Liver (tissue), 9 donors: Measurements from ENCODE around the gene PRAMEF20. TPM values are rescaled to one million over a fixed set of nuclear protein-coding genes. Genes with fewer than 3 reads are reported as not detected.

Experiments
- DNase-seq: peaks from one replicate; pipeline ENCODE4 v3.0.0-alpha.2; 2017; ENCODE audit warnings: low spot score
- H3K27ac ChIP-seq, 2 donors: one replicate each; pipeline ENCODE4 v1.7.0; 2013; ENCODE audit warnings: inconsistent platforms in 2 of 2, low read length in 2 of 2, control low read depth in 1 of 2, low read depth in 1 of 2, mild to moderate bottlenecking in 1 of 2
- H3K27me3 ChIP-seq, 4 donors: one replicate each; pipeline versions ENCODE4 v1.6.1 to v1.7.0; 2013; ENCODE audit warnings: low read length in 3 of 4, inconsistent platforms in 1 of 4, mild to moderate bottlenecking in 1 of 4, moderate library complexity in 1 of 4; ENCODE audit not compliant: control insufficient read depth in 4 of 4, insufficient read depth in 4 of 4
- H3K36me3 ChIP-seq, 4 donors: one replicate each; pipeline versions ENCODE4 v1.6.1 to v1.7.0; 2013; ENCODE audit warnings: low read length in 3 of 4, mild to moderate bottlenecking in 3 of 4, low read depth in 1 of 4, moderate library complexity in 1 of 4; ENCODE audit not compliant: control insufficient read depth in 4 of 4, insufficient read depth in 3 of 4
- H3K4me1 ChIP-seq, 4 donors: one replicate each; pipeline versions ENCODE4 v1.6.1 to v1.7.0; 2013; ENCODE audit warnings: low read length in 3 of 4, mild to moderate bottlenecking in 3 of 4, moderate library complexity in 1 of 4; ENCODE audit not compliant: control insufficient read depth in 4 of 4, insufficient read depth in 4 of 4
- H3K4me3 ChIP-seq, 3 donors: one replicate each; pipeline versions ENCODE4 v1.6.1 to v1.7.0; 2013; ENCODE audit warnings: low read length in 3 of 3, control low read depth in 1 of 3, low read depth in 1 of 3, mild to moderate bottlenecking in 1 of 3
- H3K9ac ChIP-seq, 2 donors: one replicate each; pipeline ENCODE4 v1.7.0; 2013; ENCODE audit warnings: low read length in 2 of 2, mild to moderate bottlenecking in 2 of 2, moderate library complexity in 2 of 2, control low read depth in 1 of 2, low read depth in 1 of 2
- H3K9me3 ChIP-seq, 4 donors: one replicate each; pipeline versions ENCODE4 v1.6.1 to v1.7.0; 2013; ENCODE audit warnings: low read length in 3 of 4; ENCODE audit not compliant: control insufficient read depth in 4 of 4
- ATF3 ChIP-seq: IDR thresholded peaks from 2 replicates; pipeline ENCODE4 v1.6.1; 2016; ENCODE audit warnings: antibody characterized with exemption
- CTCF ChIP-seq: fragments of 150-350 bp; IDR thresholded peaks from 2 replicates; pipeline ENCODE4 v1.5.1; 2017; ENCODE audit warnings: improper control_type of control experiment, low read depth, low read length; ENCODE audit not compliant: missing input control
- EGR1 ChIP-seq, 2 donors: IDR thresholded peaks; 2 replicates each; pipeline ENCODE4 v1.6.1; 2016 to 2018; ENCODE audit warnings: antibody characterized with exemption in 2 of 2, low read depth in 2 of 2
- FOXA1 ChIP-seq: IDR thresholded peaks from 2 replicates; pipeline ENCODE4 v1.6.1; 2016; ENCODE audit warnings: antibody characterized with exemption
- FOXA2 ChIP-seq: IDR thresholded peaks from 2 replicates; pipeline ENCODE4 v1.6.1; 2016; ENCODE audit warnings: antibody characterized with exemption
- GABPA ChIP-seq, 2 donors: IDR thresholded peaks in 1 of 2; conservative IDR thresholded peaks in 1 of 2; 2 replicates each; pipeline ENCODE4 v1.6.1; 2016; ENCODE audit warnings: antibody characterized with exemption in 2 of 2, mild to moderate bottlenecking in 1 of 2, moderate library complexity in 1 of 2
- HNF4A ChIP-seq, 2 donors: conservative IDR thresholded peaks; 2 replicates each; pipeline ENCODE4 v1.6.1; 2016; ENCODE audit warnings: antibody characterized with exemption in 2 of 2, mild to moderate bottlenecking in 2 of 2
- HNF4G ChIP-seq: IDR thresholded peaks from 2 replicates; pipeline ENCODE4 v1.6.1; 2016; ENCODE audit warnings: antibody characterized with exemption
- JUND ChIP-seq, 2 donors: IDR thresholded peaks; 2 replicates each; pipeline ENCODE4 v1.6.1; 2016; ENCODE audit warnings: antibody characterized with exemption in 2 of 2
- NR2F2 ChIP-seq: IDR thresholded peaks from 2 replicates; pipeline ENCODE4 v1.6.1; 2016; ENCODE audit warnings: antibody characterized with exemption
- RAD21 ChIP-seq, 2 donors: IDR thresholded peaks; 2 replicates each; pipeline ENCODE4 v1.6.1; 2016; ENCODE audit warnings: antibody characterized with exemption in 2 of 2, mild to moderate bottlenecking in 2 of 2
- REST ChIP-seq: IDR thresholded peaks from 2 replicates; pipeline ENCODE4 v1.6.1; 2016; ENCODE audit warnings: antibody characterized with exemption, mild to moderate bottlenecking
- RXRA ChIP-seq, 2 donors: IDR thresholded peaks; 2 replicates each; pipeline ENCODE4 v1.6.1; 2017 to 2018; ENCODE audit warnings: antibody characterized with exemption in 2 of 2, mild to moderate bottlenecking in 1 of 2
- SP1 ChIP-seq: IDR thresholded peaks from 2 replicates; pipeline ENCODE4 v1.6.1; 2018; ENCODE audit warnings: antibody characterized with exemption, mild to moderate bottlenecking
- TAF1 ChIP-seq: conservative IDR thresholded peaks from 2 replicates; pipeline ENCODE4 v1.6.1; 2016; ENCODE audit warnings: antibody characterized with exemption, mild to moderate bottlenecking
- YY1 ChIP-seq: IDR thresholded peaks from 2 replicates; pipeline ENCODE4 v1.6.1; 2016; ENCODE audit warnings: antibody characterized with exemption, mild to moderate bottlenecking
- WGBS: extraction: QIAGEN DNeasy Blood & Tissue Kit; methylation state at CpG from one replicate; pipeline ENCODE4 v1.1.7; 2013; 5-methylcytosine and 5-hydroxymethylcytosine counted together
- polyA plus RNA-seq, 2 donors: library from polyadenylated mRNA; stranded (reverse) in 1 of 2; unstranded in 1 of 2; fragments of 200-250 nt in 1 of 2; fragments of >200 nt in 1 of 2; fragmentation: Nextera tagmentation in 1 of 2; extraction: Ambion mirVana in 1 of 2; gene quantifications; one replicate each; pipeline versions ENCODE4 v1.2.1 to v1.2.3, GENCODE V29; 2013 to 2015
- total RNA-seq, 2 donors: library from RNA; depleted of rRNA; stranded (reverse); fragments of >200 nt; gene quantifications; one replicate each; pipeline ENCODE4 v1.2.3, GENCODE V29; 2014
- TF ChIP-seq, protein P1 (sequence below): IDR thresholded peaks from 2 replicates; pipeline ENCODE4 v1.6.1; 2016; ENCODE audit warnings: antibody characterized with exemption
- TF ChIP-seq, protein P2 (sequence below): IDR thresholded peaks from 2 replicates; pipeline ENCODE4 v1.6.1; 2016; ENCODE audit warnings: antibody characterized with exemption
- donor health status: healthy.
- donor health status: healthy.
- donor health status: healthy.
- donor health status: healthy.
- donor health status: healthy.

The PRAMEF20 gene
- total and polyA plus RNA-seq, 4 donors, result not detected

GRCh38 chr1:13443335-13443979, 33.2 kb downstream of the PRAMEF20 start:
- H3K27ac ChIP-seq, result no peak overlapping the region
- H3K9ac ChIP-seq, result no peak overlapping the region
- DNase-seq, result no peak
- 63% methylated on average over 10 of the region's 10 CpGs for WGBS
- TF ChIP-seq ATF3 (no peak), HNF4A (conservative IDR thresholded peaks at IDR 0.05) (no peak), FOXA2 (no peak), RXRA (IDR thresholded peaks at IDR 0.05) (no peak), FOXA1 (no peak), GABPA (IDR thresholded peaks at IDR 0.05 in 1 of 2, conservative IDR thresholded peaks at IDR 0.05 in 1 of 2) (no peak), EGR1 (IDR thresholded peaks at IDR 0.05; ENCODE audit: low read depth in 2 of 2) (no peak), HNF4G (no peak), CTCF (no peak), NR2F2 (no peak), REST (no peak), JUND (IDR thresholded peaks at IDR 0.05) (no peak), YY1 (no peak), SP1 (no peak), TAF1 (no peak), RAD21 (IDR thresholded peaks at IDR 0.05) (no peak)
- TF ChIP-seq, protein P1, sequence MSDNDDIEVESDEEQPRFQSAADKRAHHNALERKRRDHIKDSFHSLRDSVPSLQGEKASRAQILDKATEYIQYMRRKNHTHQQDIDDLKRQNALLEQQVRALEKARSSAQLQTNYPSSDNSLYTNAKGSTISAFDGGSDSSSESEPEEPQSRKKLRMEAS, result no peak
- TF ChIP-seq, protein P2, sequence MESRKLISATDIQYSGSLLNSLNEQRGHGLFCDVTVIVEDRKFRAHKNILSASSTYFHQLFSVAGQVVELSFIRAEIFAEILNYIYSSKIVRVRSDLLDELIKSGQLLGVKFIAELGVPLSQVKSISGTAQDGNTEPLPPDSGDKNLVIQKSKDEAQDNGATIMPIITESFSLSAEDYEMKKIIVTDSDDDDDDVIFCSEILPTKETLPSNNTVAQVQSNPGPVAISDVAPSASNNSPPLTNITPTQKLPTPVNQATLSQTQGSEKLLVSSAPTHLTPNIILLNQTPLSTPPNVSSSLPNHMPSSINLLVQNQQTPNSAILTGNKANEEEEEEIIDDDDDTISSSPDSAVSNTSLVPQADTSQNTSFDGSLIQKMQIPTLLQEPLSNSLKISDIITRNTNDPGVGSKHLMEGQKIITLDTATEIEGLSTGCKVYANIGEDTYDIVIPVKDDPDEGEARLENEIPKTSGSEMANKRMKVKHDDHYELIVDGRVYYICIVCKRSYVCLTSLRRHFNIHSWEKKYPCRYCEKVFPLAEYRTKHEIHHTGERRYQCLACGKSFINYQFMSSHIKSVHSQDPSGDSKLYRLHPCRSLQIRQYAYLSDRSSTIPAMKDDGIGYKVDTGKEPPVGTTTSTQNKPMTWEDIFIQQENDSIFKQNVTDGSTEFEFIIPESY, result no peak
- no peaks in the 10 kb centered on the region for H3K9me3 ChIP-seq
- no peaks in the 10 kb centered on the region for H3K27me3 ChIP-seq
- H3K36me3 ChIP-seq, result no peaks in the 10 kb centered on the region
- no peaks in the 10 kb centered on the region for H3K4me1 ChIP-seq
- no peak overlapping the region for H3K4me3 ChIP-seq
